ENCODE measurements around the gene GSC2.

DNA sequence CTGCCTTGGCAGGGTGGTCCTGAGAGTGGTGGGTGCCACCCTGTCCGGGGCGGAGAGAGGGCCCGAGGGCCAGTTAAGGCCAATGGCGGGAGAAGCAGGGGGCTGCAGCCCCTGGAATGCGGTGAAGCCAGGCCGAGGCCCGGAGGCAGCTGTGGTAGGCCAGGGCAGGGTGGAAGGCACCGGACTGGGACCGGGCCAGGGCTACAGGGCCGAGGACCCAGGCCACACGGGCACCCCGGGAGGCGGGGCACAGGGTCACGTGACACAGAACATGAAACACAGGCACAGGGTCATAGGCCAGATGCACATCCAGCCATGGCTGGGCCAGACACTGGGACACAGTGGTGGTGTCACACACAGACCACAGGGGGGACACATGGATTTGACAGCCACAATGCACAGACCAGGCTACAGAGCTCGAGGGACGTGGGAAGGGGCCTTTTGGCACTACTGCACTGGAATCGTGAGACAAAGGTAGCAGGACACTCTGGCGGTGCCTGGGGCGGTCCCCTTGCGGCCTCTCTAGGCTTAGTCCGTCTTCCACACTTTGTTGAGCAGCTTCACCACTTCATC, 25.6 kb upstream of the GSC2 start:
- TF ChIP-seq, protein P1, sequence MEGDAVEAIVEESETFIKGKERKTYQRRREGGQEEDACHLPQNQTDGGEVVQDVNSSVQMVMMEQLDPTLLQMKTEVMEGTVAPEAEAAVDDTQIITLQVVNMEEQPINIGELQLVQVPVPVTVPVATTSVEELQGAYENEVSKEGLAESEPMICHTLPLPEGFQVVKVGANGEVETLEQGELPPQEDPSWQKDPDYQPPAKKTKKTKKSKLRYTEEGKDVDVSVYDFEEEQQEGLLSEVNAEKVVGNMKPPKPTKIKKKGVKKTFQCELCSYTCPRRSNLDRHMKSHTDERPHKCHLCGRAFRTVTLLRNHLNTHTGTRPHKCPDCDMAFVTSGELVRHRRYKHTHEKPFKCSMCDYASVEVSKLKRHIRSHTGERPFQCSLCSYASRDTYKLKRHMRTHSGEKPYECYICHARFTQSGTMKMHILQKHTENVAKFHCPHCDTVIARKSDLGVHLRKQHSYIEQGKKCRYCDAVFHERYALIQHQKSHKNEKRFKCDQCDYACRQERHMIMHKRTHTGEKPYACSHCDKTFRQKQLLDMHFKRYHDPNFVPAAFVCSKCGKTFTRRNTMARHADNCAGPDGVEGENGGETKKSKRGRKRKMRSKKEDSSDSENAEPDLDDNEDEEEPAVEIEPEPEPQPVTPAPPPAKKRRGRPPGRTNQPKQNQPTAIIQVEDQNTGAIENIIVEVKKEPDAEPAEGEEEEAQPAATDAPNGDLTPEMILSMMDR (conservative IDR thresholded peaks at IDR 0.05): no peak
- no peak for TF ChIP-seq ZFX (IDR thresholded peaks at IDR 0.05)
